PC-3 (cell line): ENCODE data around the gene LARP6. TPM values are rescaled to one million over a fixed set of nuclear protein-coding genes. Genes with fewer than 3 reads are reported as not detected.

ENCODE experiments used
- ATAC-seq: fragments of 200-7000 bp; cut with Tn5 transposase; 2 replicates; pipeline ENCODE4 v1.9.1; 2020; ENCODE audit warnings: mild to moderate bottlenecking, moderate library complexity
- BruUV-seq: library from RNA; stranded (reverse); fragments of 400-500 nt; replicated peaks from 2 replicates; lab custom pipeline; 2021; lab: Mats Ljungman, UMichigan
- CTCF ChIA-PET: fragments of 300-600 bp; sonication (Branson Sonifier 250); formaldehyde crosslinking; loops from one replicate; lab custom pipeline; 2022; ENCODE audit warnings: antibody characterized with exemption; lab: Charles Lee
- POLR2A ChIA-PET: fragments of 300-600 bp; sonication (Branson Sonifier 250); formaldehyde crosslinking; loops from one replicate; lab custom pipeline; 2022; ENCODE audit warnings: antibody characterized with exemption; ENCODE audit not compliant: unreplicated experiment; lab: Charles Lee
- DNase-seq: peaks from one replicate; pipeline ENCODE4 v3.0.0-alpha.2; 2015
- H2AFZ ChIP-seq: fragments of 300-600 bp; sonication (generic); 2 replicates; pipeline ENCODE4 v1.6.0; 2016; ENCODE audit warnings: antibody characterized with exemption, low read length
- H3F3A ChIP-seq: fragments of 300-600 bp; sonication (generic); one replicate; pipeline ENCODE4 v1.6.0; 2017; ENCODE audit warnings: antibody characterized with exemption, low read length, control low read depth, mild to moderate bottlenecking; ENCODE audit not compliant: unreplicated experiment
- H3K27ac ChIP-seq: fragments of 300-600 bp; sonication (generic); 2 replicates; pipeline ENCODE4 v1.5.1; 2016; ENCODE audit warnings: mild to moderate bottlenecking, low read length
- H3K27me3 ChIP-seq: fragments of 300-600 bp; sonication (generic); 2 replicates; pipeline ENCODE4 v1.6.1; 2016; ENCODE audit warnings: low read length, mixed read lengths
- H3K36me3 ChIP-seq: fragments of 300-600 bp; sonication (generic); 2 replicates; pipeline ENCODE4 v1.6.1; 2016; ENCODE audit warnings: low read depth, mixed run types, low read length, mixed read lengths
- H3K4me1 ChIP-seq: fragments of 300-600 bp; sonication (generic); 2 replicates; pipeline ENCODE4 v1.5.1; 2016; ENCODE audit warnings: low read length; ENCODE audit not compliant: insufficient read depth
- H3K4me2 ChIP-seq: fragments of 300-600 bp; sonication (generic); 2 replicates; pipeline ENCODE4 v1.6.0; 2016; ENCODE audit warnings: low read length
- H3K4me3 ChIP-seq: fragments of 300-600 bp; sonication (generic); 2 replicates; pipeline ENCODE4 v1.5.1; 2016; ENCODE audit warnings: mild to moderate bottlenecking, low read length, mixed read lengths
- H3K79me2 ChIP-seq: fragments of 300-600 bp; sonication (generic); 2 replicates; pipeline ENCODE4 v1.6.1; 2017; ENCODE audit warnings: low read length, mixed read lengths
- H3K9ac ChIP-seq: fragments of 300-600 bp; sonication (generic); 2 replicates; pipeline ENCODE4 v1.6.0; 2016; ENCODE audit warnings: mild to moderate bottlenecking, low read length
- H3K9me2 ChIP-seq: fragments of 300-600 bp; sonication (generic); replicated peaks from 2 replicates; pipeline ENCODE4 v1.6.1; 2016; ENCODE audit warnings: mixed run types, low read length, mixed read lengths
- H3K9me3 ChIP-seq: fragments of 300-600 bp; sonication (generic); 2 replicates; pipeline ENCODE4 v1.6.1; 2016; ENCODE audit warnings: low read length, mixed read lengths
- H4K20me1 ChIP-seq: fragments of 300-600 bp; sonication (generic); 2 replicates; pipeline ENCODE4 v1.6.1; 2016; ENCODE audit warnings: low read length, mixed read lengths
- EZH2 ChIP-seq: fragments of 300-600 bp; sonication (generic); IDR thresholded peaks from one replicate; pipeline ENCODE4 v1.6.1; 2017; ENCODE audit warnings: antibody characterized with exemption, mild to moderate bottlenecking, low read length; ENCODE audit not compliant: unreplicated experiment
- EZH2phosphoT487 ChIP-seq: fragments of 300-600 bp; sonication (generic); IDR thresholded peaks from 2 replicates; pipeline ENCODE4 v1.6.1; 2018; ENCODE audit warnings: mild to moderate bottlenecking, antibody characterized with exemption, low read length, borderline replicate concordance
- intact Hi-C: fragments of 100-400 bp; cut with micrococcal nuclease; formaldehyde crosslinking; loops from 2 replicates; pipeline ENCODE4 v1.9.0; 2023
- total RNA-seq: library from RNA; depleted of rRNA; stranded (reverse); fragments of >200 nt; gene quantifications from 2 replicates; pipeline ENCODE4 v1.2.3, GENCODE V29; 2014
- TF ChIP-seq, protein P1 (sequence below): fragments of 300-600 bp; sonication (generic); conservative IDR thresholded peaks from 2 replicates; pipeline ENCODE4 v1.5.1; 2017; ENCODE audit warnings: antibody characterized with exemption, low read depth, mild to moderate bottlenecking, low read length

The LARP6 gene
- total RNA-seq, 1 experiment from 2014 or later: 133 TPM

DNA sequence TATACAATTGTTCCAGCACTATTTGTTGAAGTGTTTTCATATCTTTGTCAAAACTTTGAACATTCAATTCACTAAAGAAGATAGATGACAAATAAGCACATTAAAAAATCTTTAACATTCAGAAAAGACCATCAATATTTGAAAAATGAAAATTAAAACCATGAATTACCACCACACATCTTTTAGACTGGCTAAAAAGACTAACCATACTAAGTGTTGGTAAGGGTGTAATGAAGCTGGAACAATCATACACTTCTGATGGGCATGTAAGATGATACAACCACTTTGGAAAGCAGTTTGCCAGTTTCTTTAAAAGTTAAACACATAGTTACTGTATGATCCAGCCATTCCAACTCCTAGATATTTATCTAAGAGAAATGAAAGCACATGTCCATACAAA is 33.7 kb downstream of the LARP6 start:
- no peaks in the 10 kb centered on the region for H4K20me1 ChIP-seq
- no peak for ATAC-seq
- no TSS peak for BruUV-seq
- H3K79me2 ChIP-seq: no peaks in the 10 kb centered on the region
- intact Hi-C loops: no loop called here
- H3K27ac ChIP-seq: no peak overlapping the region
- TF ChIP-seq, protein P1, sequence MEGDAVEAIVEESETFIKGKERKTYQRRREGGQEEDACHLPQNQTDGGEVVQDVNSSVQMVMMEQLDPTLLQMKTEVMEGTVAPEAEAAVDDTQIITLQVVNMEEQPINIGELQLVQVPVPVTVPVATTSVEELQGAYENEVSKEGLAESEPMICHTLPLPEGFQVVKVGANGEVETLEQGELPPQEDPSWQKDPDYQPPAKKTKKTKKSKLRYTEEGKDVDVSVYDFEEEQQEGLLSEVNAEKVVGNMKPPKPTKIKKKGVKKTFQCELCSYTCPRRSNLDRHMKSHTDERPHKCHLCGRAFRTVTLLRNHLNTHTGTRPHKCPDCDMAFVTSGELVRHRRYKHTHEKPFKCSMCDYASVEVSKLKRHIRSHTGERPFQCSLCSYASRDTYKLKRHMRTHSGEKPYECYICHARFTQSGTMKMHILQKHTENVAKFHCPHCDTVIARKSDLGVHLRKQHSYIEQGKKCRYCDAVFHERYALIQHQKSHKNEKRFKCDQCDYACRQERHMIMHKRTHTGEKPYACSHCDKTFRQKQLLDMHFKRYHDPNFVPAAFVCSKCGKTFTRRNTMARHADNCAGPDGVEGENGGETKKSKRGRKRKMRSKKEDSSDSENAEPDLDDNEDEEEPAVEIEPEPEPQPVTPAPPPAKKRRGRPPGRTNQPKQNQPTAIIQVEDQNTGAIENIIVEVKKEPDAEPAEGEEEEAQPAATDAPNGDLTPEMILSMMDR: no peak
- H3F3A ChIP-seq: no peaks in the 10 kb centered on the region
- no peak overlapping the region for H3K9ac ChIP-seq
- ChIA-PET CTCF (no interaction called here), POLR2A (no interaction called here)
- no peaks in the 10 kb centered on the region for H3K9me3 ChIP-seq
- H3K4me2 ChIP-seq: no peak overlapping the region
- H3K9me2 ChIP-seq: no peaks in the 10 kb centered on the region
- no peaks in the 10 kb centered on the region for H3K36me3 ChIP-seq
- H3K4me3 ChIP-seq: no peak overlapping the region
- H3K4me1 ChIP-seq: peaks cover 30% of the 10 kb centered on the region
- DNase-seq: no peak
- no peak overlapping the region for H2AFZ ChIP-seq
- H3K27me3 ChIP-seq: no peaks in the 10 kb centered on the region

DNA sequence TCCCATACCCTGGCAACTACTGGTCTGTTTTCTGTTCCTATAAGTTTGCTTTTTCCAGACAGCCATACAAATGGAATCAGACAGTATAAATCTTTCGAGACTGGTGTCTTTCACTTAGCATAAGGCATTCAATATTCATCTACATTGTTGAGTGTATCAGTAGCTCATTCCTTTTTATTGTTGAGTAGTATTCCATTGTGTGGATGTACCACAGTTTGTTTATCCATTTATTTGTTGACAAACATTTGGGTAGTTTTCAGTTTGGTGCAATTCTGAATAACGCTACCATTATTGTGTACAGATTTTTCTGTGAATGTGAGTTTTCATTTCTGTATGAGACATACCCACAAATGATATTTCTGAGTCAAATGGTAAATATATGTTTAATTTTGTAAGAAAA is 35.4 kb downstream of the LARP6 start:
- no peaks in the 10 kb centered on the region for H3K79me2 ChIP-seq
- no peak overlapping the region for H3K27ac ChIP-seq
- no peaks in the 10 kb centered on the region for H3K9me2 ChIP-seq
- H3K4me1 ChIP-seq: peaks cover 28% of the 10 kb centered on the region
- H3K36me3 ChIP-seq: no peaks in the 10 kb centered on the region
- ChIA-PET CTCF (no interaction called here), POLR2A (no interaction called here)
- no TSS peak for BruUV-seq
- no peak overlapping the region for H2AFZ ChIP-seq
- intact Hi-C loops: no loop called here
- no peak overlapping the region for H3K4me3 ChIP-seq
- DNase-seq (no peak), ATAC-seq (no peak)
- no peak overlapping the region for H3K9ac ChIP-seq
- no peaks in the 10 kb centered on the region for H3F3A ChIP-seq
- no peaks in the 10 kb centered on the region for H3K9me3 ChIP-seq
- TF ChIP-seq, protein P1: no peak
- no peak for TF ChIP-seq EZH2
- TF ChIP-seq EZH2phosphoT487: no peak
- H3K4me2 ChIP-seq: no peak overlapping the region
- no peaks in the 10 kb centered on the region for H4K20me1 ChIP-seq
- H3K27me3 ChIP-seq: no peaks in the 10 kb centered on the region

DNA sequence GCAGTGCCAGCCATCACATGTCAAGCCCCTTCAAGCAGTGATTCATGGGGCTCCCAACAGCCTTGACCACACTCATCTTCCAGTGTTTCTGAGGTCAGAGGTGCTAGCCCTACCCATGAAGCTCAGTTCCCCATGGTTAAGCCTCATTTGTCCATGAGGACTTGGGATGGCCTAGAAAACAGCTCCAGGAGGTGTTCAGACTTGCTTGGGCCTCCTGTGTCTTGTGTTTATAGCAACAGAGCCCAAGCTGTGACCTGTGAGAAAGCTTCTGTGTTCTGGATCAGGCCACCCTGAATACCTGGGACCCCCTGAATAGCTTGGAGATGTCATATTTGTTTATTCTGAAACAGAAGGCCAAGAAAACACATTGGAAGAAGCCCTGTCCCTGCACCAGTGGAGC is 36.7 kb downstream of the LARP6 start:
- H3F3A ChIP-seq: no peaks in the 10 kb centered on the region
- no peak overlapping the region for H3K9ac ChIP-seq
- DNase-seq (no peak), ATAC-seq (no peak)
- no peaks in the 10 kb centered on the region for H4K20me1 ChIP-seq
- H3K27ac ChIP-seq: no peak overlapping the region
- CTCF ChIA-PET: no interaction called here
- no TSS peak for BruUV-seq
- H3K4me3 ChIP-seq: no peak overlapping the region
- H3K9me3 ChIP-seq: no peaks in the 10 kb centered on the region
- no peak overlapping the region for H2AFZ ChIP-seq
- peaks cover 41% of the 10 kb centered on the region for H3K4me1 ChIP-seq
- no peaks in the 10 kb centered on the region for H3K36me3 ChIP-seq
- H3K4me2 ChIP-seq: no peak overlapping the region
- POLR2A ChIA-PET: no interaction called here
- TF ChIP-seq EZH2phosphoT487: no peak
- TF ChIP-seq, protein P1: no peak
- TF ChIP-seq EZH2: no peak
- intact Hi-C loops: no loop called here
- no peaks in the 10 kb centered on the region for H3K79me2 ChIP-seq
- H3K9me2 ChIP-seq: no peaks in the 10 kb centered on the region
- H3K27me3 ChIP-seq: no peaks in the 10 kb centered on the region
